DOHH2 (cell line): ENCODE measurements around the gene UBQLNL.

Source experiments
- H3F3A ChIP-seq: fragments of 200-600 bp; sonication (generic), shearing (Covaris generic); 2 replicates; pipeline ENCODE4 v1.6.0; 2016; ENCODE audit warnings: antibody characterized with exemption, mild to moderate bottlenecking; ENCODE audit not compliant: control insufficient read depth, insufficient read depth
- H3K27ac ChIP-seq: fragments of 200-600 bp; sonication (generic); 2 replicates; pipeline ENCODE4 v1.5.1; 2014; ENCODE audit warnings: low read depth, mild to moderate bottlenecking, low read length, moderate library complexity
- H3K27me3 ChIP-seq: fragments of 200-600 bp; sonication (generic); 2 replicates; pipeline ENCODE4 v1.6.1; 2014; ENCODE audit warnings: mild to moderate bottlenecking, low read length, mixed read lengths; ENCODE audit not compliant: control insufficient read depth
- H3K36me3 ChIP-seq: fragments of 200-600 bp; sonication (generic); 2 replicates; pipeline ENCODE4 v1.6.1; 2014; ENCODE audit warnings: mild to moderate bottlenecking, low read length, moderate library complexity, mixed read lengths; ENCODE audit not compliant: control insufficient read depth
- H3K4me1 ChIP-seq: fragments of 200-600 bp; sonication (generic); 2 replicates; pipeline ENCODE4 v1.6.1; 2014; ENCODE audit warnings: mild to moderate bottlenecking, low read length, mixed read lengths; ENCODE audit not compliant: control insufficient read depth
- H3K4me2 ChIP-seq: fragments of 200-600 bp; sonication (generic); 2 replicates; pipeline ENCODE4 v1.6.0; 2014; ENCODE audit warnings: mild to moderate bottlenecking, low read length, moderate library complexity
- H3K4me3 ChIP-seq: fragments of 200-600 bp; sonication (generic); 2 replicates; pipeline ENCODE4 v1.5.1; 2014; ENCODE audit warnings: mild to moderate bottlenecking, low read length, mixed read lengths
- H3K79me2 ChIP-seq: fragments of 200-600 bp; sonication (generic); 2 replicates; pipeline ENCODE4 v1.6.1; 2014; ENCODE audit warnings: mild to moderate bottlenecking, low read length, mixed read lengths; ENCODE audit not compliant: control insufficient read depth
- H3K9me2 ChIP-seq: fragments of 200-600 bp; sonication (generic); replicated peaks from 2 replicates; pipeline ENCODE4 v1.6.1; 2014; ENCODE audit warnings: mild to moderate bottlenecking, low read length, mixed read lengths; ENCODE audit not compliant: control insufficient read depth
- H3K9me3 ChIP-seq: fragments of 200-600 bp; sonication (generic); 2 replicates; pipeline ENCODE4 v1.6.1; 2014; ENCODE audit warnings: antibody characterized with exemption, low read length, mixed read lengths; ENCODE audit not compliant: control insufficient read depth, insufficient read depth
- H4K20me1 ChIP-seq: fragments of 200-600 bp; sonication (generic); 2 replicates; pipeline ENCODE4 v1.6.0; 2014; ENCODE audit warnings: low read depth, mild to moderate bottlenecking, antibody characterized with exemption, low read length, moderate library complexity; ENCODE audit not compliant: control insufficient read depth, insufficient read depth
- EZH2phosphoT487 ChIP-seq: fragments of 200-600 bp; sonication (generic); IDR thresholded peaks from 2 replicates; pipeline ENCODE4 v1.6.1; 2017; ENCODE audit warnings: borderline replicate concordance, mild to moderate bottlenecking, antibody characterized with exemption, low read length, moderate library complexity, mixed read lengths
- TF ChIP-seq, protein P1 (sequence below): fragments of 200-600 bp; sonication (generic); IDR thresholded peaks from one replicate; pipeline ENCODE4 v1.5.1; 2014; ENCODE audit warnings: antibody characterized with exemption, mild to moderate bottlenecking, low read depth, low read length; ENCODE audit not compliant: poor library complexity, severe bottlenecking

The UBQLNL gene

GRCh38 chr11:5507933-5508305, 8.6 kb downstream of the UBQLNL start:
- no peak overlapping the region for H3K4me3 ChIP-seq
- no peak overlapping the region for H3K4me2 ChIP-seq
- no peaks in the 10 kb centered on the region for H4K20me1 ChIP-seq
- no peaks in the 10 kb centered on the region for H3K27me3 ChIP-seq
- TF ChIP-seq, protein P1, sequence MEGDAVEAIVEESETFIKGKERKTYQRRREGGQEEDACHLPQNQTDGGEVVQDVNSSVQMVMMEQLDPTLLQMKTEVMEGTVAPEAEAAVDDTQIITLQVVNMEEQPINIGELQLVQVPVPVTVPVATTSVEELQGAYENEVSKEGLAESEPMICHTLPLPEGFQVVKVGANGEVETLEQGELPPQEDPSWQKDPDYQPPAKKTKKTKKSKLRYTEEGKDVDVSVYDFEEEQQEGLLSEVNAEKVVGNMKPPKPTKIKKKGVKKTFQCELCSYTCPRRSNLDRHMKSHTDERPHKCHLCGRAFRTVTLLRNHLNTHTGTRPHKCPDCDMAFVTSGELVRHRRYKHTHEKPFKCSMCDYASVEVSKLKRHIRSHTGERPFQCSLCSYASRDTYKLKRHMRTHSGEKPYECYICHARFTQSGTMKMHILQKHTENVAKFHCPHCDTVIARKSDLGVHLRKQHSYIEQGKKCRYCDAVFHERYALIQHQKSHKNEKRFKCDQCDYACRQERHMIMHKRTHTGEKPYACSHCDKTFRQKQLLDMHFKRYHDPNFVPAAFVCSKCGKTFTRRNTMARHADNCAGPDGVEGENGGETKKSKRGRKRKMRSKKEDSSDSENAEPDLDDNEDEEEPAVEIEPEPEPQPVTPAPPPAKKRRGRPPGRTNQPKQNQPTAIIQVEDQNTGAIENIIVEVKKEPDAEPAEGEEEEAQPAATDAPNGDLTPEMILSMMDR: no peak
- no peak for TF ChIP-seq EZH2phosphoT487
- no peak overlapping the region for H3K27ac ChIP-seq
- H3K9me2 ChIP-seq: no peaks in the 10 kb centered on the region
- H3K79me2 ChIP-seq: no peaks in the 10 kb centered on the region
- no peaks in the 10 kb centered on the region for H3K4me1 ChIP-seq
- no peaks in the 10 kb centered on the region for H3K9me3 ChIP-seq
- H3K36me3 ChIP-seq: no peaks in the 10 kb centered on the region
- no peaks in the 10 kb centered on the region for H3F3A ChIP-seq

- Histone ChIP-seq H3K9me3 (no peaks in the 10 kb centered on the region), H3K27me3 (no peaks in the 10 kb centered on the region), H3K79me2 (no peaks in the 10 kb centered on the region), H3K4me3 (no peak overlapping the region), H3K4me2 (no peak overlapping the region), H3K36me3 (no peaks in the 10 kb centered on the region), H3K4me1 (no peaks in the 10 kb centered on the region), H3K9me2 (no peaks in the 10 kb centered on the region), H4K20me1 (no peaks in the 10 kb centered on the region), H3K27ac (no peak overlapping the region), H3F3A (no peaks in the 10 kb centered on the region)
- TF ChIP-seq, protein P1: no peak
- TF ChIP-seq EZH2phosphoT487: no peak
These were observed 9.1 kb downstream of the UBQLNL start for GRCh38 chr11:5507177-5507932.

DNA sequence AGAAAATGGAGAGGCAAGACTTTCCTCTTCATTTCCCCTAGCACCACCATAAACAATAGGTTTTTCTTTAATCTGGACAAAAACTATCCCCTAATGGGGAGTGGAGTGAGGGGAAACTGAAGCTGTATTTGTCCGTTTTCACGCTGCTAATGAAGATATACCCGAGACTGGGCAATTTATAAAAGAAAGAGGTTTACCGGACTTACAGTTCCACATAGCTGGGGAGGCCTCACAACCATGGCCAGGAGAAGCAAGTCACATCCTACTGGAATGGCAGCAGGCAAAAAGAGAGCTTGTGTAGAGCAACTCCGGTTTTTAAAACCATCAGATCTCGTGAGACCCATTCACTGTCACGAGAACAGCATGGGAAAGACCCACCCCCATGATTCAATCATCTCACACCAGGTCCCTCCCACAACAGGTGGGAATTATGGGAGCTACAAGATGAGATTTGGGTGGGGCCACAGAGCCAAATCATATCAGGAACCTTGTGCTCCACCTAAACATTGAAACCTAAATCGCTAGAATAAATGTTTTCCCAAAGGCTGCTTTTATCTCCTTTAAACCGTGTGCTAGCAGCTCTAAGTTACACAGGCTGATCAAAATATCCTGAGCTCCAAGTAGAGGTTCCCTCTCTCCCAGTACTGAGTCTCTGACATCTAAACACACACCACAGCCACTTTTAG, 11.0 kb downstream of the UBQLNL start:
- H3K27me3 ChIP-seq: no peaks in the 10 kb centered on the region
- no peaks in the 10 kb centered on the region for H3K79me2 ChIP-seq
- no peaks in the 10 kb centered on the region for H3K9me2 ChIP-seq
- H4K20me1 ChIP-seq: no peaks in the 10 kb centered on the region
- no peaks in the 10 kb centered on the region for H3K9me3 ChIP-seq
- TF ChIP-seq EZH2phosphoT487: no peak
- TF ChIP-seq, protein P1: no peak
- H3K4me3 ChIP-seq: no peak overlapping the region
- H3K27ac ChIP-seq: no peak overlapping the region
- H3K4me1 ChIP-seq: no peaks in the 10 kb centered on the region
- no peaks in the 10 kb centered on the region for H3K36me3 ChIP-seq
- H3K4me2 ChIP-seq: no peak overlapping the region
- no peaks in the 10 kb centered on the region for H3F3A ChIP-seq
